HCT116 (cell line): ENCODE measurements around the gene ERVV-1. TPM values are rescaled to one million over a fixed set of nuclear protein-coding genes. Genes with fewer than 3 reads are reported as not detected.

Experiments used
- ATAC-seq: fragments of 200-7000 bp; cut with Tn5 transposase; 2 replicates; pipeline ENCODE4 v1.9.1; 2020; ENCODE audit warnings: mild to moderate bottlenecking, moderate library complexity
- BruUV-seq: library from RNA; stranded (reverse); fragments of 400-500 nt; replicated peaks from 2 replicates; lab custom pipeline; 2021; lab: Mats Ljungman, UMichigan
- CTCF ChIA-PET: fragments of 300-600 bp; sonication (Branson Sonifier 250); formaldehyde crosslinking; loops from one replicate; lab custom pipeline; 2021; ENCODE audit warnings: antibody characterized with exemption; lab: Charles Lee
- POLR2A ChIA-PET: fragments of 300-600, 350-600 bp; sonication (Branson Sonifier 250); formaldehyde crosslinking; loops from one replicate; lab custom pipeline; 2021; ENCODE audit warnings: antibody characterized with exemption; lab: Charles Lee
- RAD21 ChIA-PET, 2 experiments: fragments of 300-600 bp; sonication (Branson Sonifier 250); formaldehyde crosslinking; loops; one replicate each; lab custom pipeline; 2023; ENCODE audit warnings: low total read pairs in 2 of 2; ENCODE audit not compliant: uncharacterized antibody in 2 of 2, unreplicated experiment in 2 of 2, low non-redundant PET in 1 of 2; lab: Charles Lee
- DNase-seq: peaks from one replicate; pipeline ENCODE4 v3.0.0-alpha.2; 2010; ENCODE audit warnings: low read depth, low spot score
- H2AFZ ChIP-seq: fragments of 200-600 bp; shearing (Covaris generic), sonication (generic); 2 replicates; pipeline ENCODE4 v1.6.1; 2017; ENCODE audit warnings: low read depth, mixed run types, mixed read lengths, antibody characterized with exemption, low read length; ENCODE audit not compliant: poor library complexity, severe bottlenecking
- H3K27ac ChIP-seq: 2 replicates; pipeline ENCODE4 v1.5.1; 2012; ENCODE audit warnings: low read depth, low read length
- H3K27me3 ChIP-seq: fragments of 200-600 bp; sonication (generic); 2 replicates; pipeline ENCODE4 v1.6.1; 2016; ENCODE audit warnings: mixed run types, low read length, mixed read lengths; ENCODE audit not compliant: insufficient read depth
- H3K36me3 ChIP-seq, 2 experiments: fragments of 200-500 bp in 1 of 2; fragments of 200-600 bp in 1 of 2; sonication (Bioruptor generic) in 1 of 2; sonication (generic) in 1 of 2; 2 replicates each; pipeline versions ENCODE4 v1.5.1 to v1.6.1; 2014 to 2016; ENCODE audit warnings: low read length in 2 of 2, inconsistent platforms in 1 of 2, mixed read lengths in 1 of 2, mixed run types in 1 of 2; ENCODE audit not compliant: insufficient read depth in 2 of 2, control insufficient read depth in 1 of 2
- H3K4me1 ChIP-seq, 2 experiments: fragments of 200-600 bp in 1 of 2; sonication (generic) in 1 of 2; 2 replicates each; pipeline versions ENCODE4 v1.5.1 to v1.6.1; 2012 to 2017; ENCODE audit warnings: low read length in 2 of 2, inconsistent platforms in 1 of 2, mild to moderate bottlenecking in 1 of 2, mixed read lengths in 1 of 2, mixed run types in 1 of 2, moderate library complexity in 1 of 2; ENCODE audit not compliant: insufficient read depth in 2 of 2, control insufficient read depth in 1 of 2
- H3K4me2 ChIP-seq: fragments of 200-600 bp; sonication (generic); 2 replicates; pipeline ENCODE4 v1.6.1; 2017; ENCODE audit warnings: mixed run types, low read length, mixed read lengths
- H3K4me3 ChIP-seq, 2 experiments: fragments of 200-600 bp in 1 of 2; sonication (generic) in 1 of 2; replicated peaks in 1 of 2; 2 replicates each; pipeline ENCODE4 v1.5.1; 2011 to 2016; ENCODE audit warnings: low read length in 2 of 2, control low read depth in 1 of 2, low read depth in 1 of 2, mild to moderate bottlenecking in 1 of 2, mixed read lengths in 1 of 2, mixed run types in 1 of 2
- H3K79me2 ChIP-seq: fragments of 200-600 bp; sonication (generic); 2 replicates; pipeline ENCODE4 v1.6.1; 2017; ENCODE audit warnings: mild to moderate bottlenecking, mixed run types, low read length, moderate library complexity, mixed read lengths; ENCODE audit not compliant: insufficient read depth
- H3K9ac ChIP-seq: fragments of 200-600 bp; sonication (generic); 2 replicates; pipeline ENCODE4 v1.6.1; 2016; ENCODE audit warnings: low read length, mixed read lengths
- H3K9me2 ChIP-seq: fragments of 200-600 bp; sonication (generic), shearing (Covaris generic); 2 replicates; pipeline ENCODE4 v1.6.1; 2017; ENCODE audit warnings: mixed run types, mild to moderate bottlenecking, moderate library complexity; ENCODE audit not compliant: insufficient read depth
- H3K9me3 ChIP-seq, 2 experiments: fragments of 200-500 bp in 1 of 2; fragments of 200-600 bp in 1 of 2; sonication (Bioruptor generic) in 1 of 2; sonication (generic) in 1 of 2; 2 replicates each; pipeline ENCODE4 v1.6.1; 2014 to 2017; ENCODE audit warnings: low read length in 2 of 2, mixed read lengths in 2 of 2, inconsistent platforms in 1 of 2, low read depth in 1 of 2, mild to moderate bottlenecking in 1 of 2, mixed run types in 1 of 2, moderate library complexity in 1 of 2; ENCODE audit not compliant: control insufficient read depth in 1 of 2, insufficient read depth in 1 of 2
- H4K20me1 ChIP-seq: fragments of 200-600 bp; sonication (generic), shearing (Covaris generic); 2 replicates; pipeline ENCODE4 v1.6.1; 2017; ENCODE audit warnings: mixed run types, mild to moderate bottlenecking, moderate library complexity; ENCODE audit not compliant: insufficient read depth
- ELF1 ChIP-seq: IDR thresholded peaks from 2 replicates; pipeline ENCODE4 v1.6.1; 2012; ENCODE audit warnings: low read depth, borderline replicate concordance
- EZH2 ChIP-seq: fragments of 200-600 bp; sonication (generic); IDR thresholded peaks from 2 replicates; pipeline ENCODE4 v1.6.1; 2017; ENCODE audit warnings: antibody characterized with exemption, mixed run types
- EZH2phosphoT487 ChIP-seq: fragments of 200-600 bp; IDR thresholded peaks from 2 replicates; pipeline ENCODE4 v1.6.1; 2018; ENCODE audit warnings: antibody characterized with exemption, borderline replicate concordance
- FOSL1 ChIP-seq: IDR thresholded peaks from 2 replicates; pipeline ENCODE4 v1.6.1; 2012; ENCODE audit warnings: low read depth
- JUND ChIP-seq: IDR thresholded peaks from 2 replicates; pipeline ENCODE4 v1.6.1; 2012
- POLR2A ChIP-seq: IDR thresholded peaks from 2 replicates; pipeline ENCODE4 v1.7.0; 2011; ENCODE audit warnings: borderline replicate concordance; ENCODE audit not compliant: insufficient read depth, insufficient read length; ENCODE audit errors: extremely low read depth
- POLR2AphosphoS5 ChIP-seq: IDR thresholded peaks from 2 replicates; pipeline ENCODE4 v1.6.1; 2011; ENCODE audit warnings: mild to moderate bottlenecking, low read depth, low read length, moderate library complexity
- SP1 ChIP-seq: IDR thresholded peaks from 2 replicates; pipeline ENCODE4 v1.6.1; 2012; ENCODE audit warnings: low read depth
- SRF ChIP-seq: IDR thresholded peaks from 2 replicates; pipeline ENCODE4 v1.6.1; 2012; ENCODE audit warnings: low read depth
- YY1 ChIP-seq: IDR thresholded peaks from 2 replicates; pipeline ENCODE4 v1.6.1; 2011; ENCODE audit warnings: low read length, low read depth, moderate library complexity, mild to moderate bottlenecking; ENCODE audit not compliant: insufficient replicate concordance; ENCODE audit errors: extremely low read depth
- ZBTB33 ChIP-seq: IDR thresholded peaks from 2 replicates; pipeline ENCODE4 v1.6.1; 2011; ENCODE audit warnings: mild to moderate bottlenecking, low read length, moderate library complexity; ENCODE audit not compliant: insufficient replicate concordance; ENCODE audit errors: extremely low read depth
- ZFX ChIP-seq: fragments of 450-650 bp; IDR thresholded peaks from 2 replicates; pipeline ENCODE4 v1.6.1; 2017
- intact Hi-C: fragments of 100-400 bp; cut with micrococcal nuclease; formaldehyde crosslinking; loops from 2 replicates; pipeline ENCODE4 v1.10.0; 2022
- total RNA-seq: library from RNA; stranded (reverse); gene quantifications from one replicate; pipeline ENCODE4 v1.2.1, GENCODE V29; 2021; ENCODE audit not compliant: unreplicated experiment
- TF ChIP-seq, protein P1 (sequence below): IDR thresholded peaks from 2 replicates; pipeline ENCODE4 v1.6.1; 2012

ERVV-1 gene
- total RNA-seq, 1 experiment from 2014 or later = not detected

DNA sequence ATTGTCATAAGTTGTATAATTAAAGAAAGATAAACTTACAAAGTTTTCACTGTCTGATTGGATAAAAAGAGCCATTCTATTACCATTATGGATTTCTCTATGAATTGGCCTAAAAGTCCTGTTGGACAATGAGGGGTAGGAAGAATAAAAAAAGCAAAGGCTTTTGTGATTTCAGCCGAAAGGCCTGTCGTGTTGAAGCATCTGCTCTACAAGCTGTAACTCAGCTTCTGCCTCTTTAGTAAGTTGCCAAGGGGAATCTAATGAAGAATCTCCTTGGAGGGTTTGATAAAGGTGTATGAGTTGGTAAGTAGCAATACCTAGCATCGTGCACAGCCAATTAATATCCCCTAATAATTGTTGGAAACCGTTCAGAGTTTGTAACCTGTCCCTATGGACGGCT is 25.2 kb upstream of the ERVV-1 start:
- Histone ChIP-seq H3K9me3 (peaks cover 16 to 33% of the 10 kb centered on the region in 2 experiments; a peak in 2 of 4 replicates), H3K9ac (no peak overlapping the region), H3K9me2 (no peaks in the 10 kb centered on the region), H3K36me3 (no peaks in the 10 kb centered on the region)
- RAD21 ChIA-PET = no interaction called here
- TF ChIP-seq, protein P1, sequence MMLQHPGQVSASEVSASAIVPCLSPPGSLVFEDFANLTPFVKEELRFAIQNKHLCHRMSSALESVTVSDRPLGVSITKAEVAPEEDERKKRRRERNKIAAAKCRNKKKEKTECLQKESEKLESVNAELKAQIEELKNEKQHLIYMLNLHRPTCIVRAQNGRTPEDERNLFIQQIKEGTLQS = no peak
- TF ChIP-seq SP1 (no peak), EZH2phosphoT487 (no peak), ZBTB33 (no peak), POLR2A (no peak), FOSL1 (no peak), EZH2 (no peak), SRF (no peak), ELF1 (no peak), JUND (no peak), POLR2AphosphoS5 (no peak), ZFX (no peak), YY1 (no peak)
- TF ChIP-seq, all 23 proteins: peak for 0
- no peak for ATAC-seq
- Histone ChIP-seq H2AFZ (no peak overlapping the region), H4K20me1 (no peaks in the 10 kb centered on the region), H3K4me1 (peaks cover 0 to 17% of the 10 kb centered on the region in 2 experiments; a peak in 2 of 4 replicates), H3K27me3 (no peaks in the 10 kb centered on the region), H3K4me2 (no peak overlapping the region), H3K4me3 (no peak overlapping the region), H3K27ac (no peak overlapping the region), H3K79me2 (no peaks in the 10 kb centered on the region)
- no TSS peak for BruUV-seq
- no peak for DNase-seq
- ChIA-PET CTCF (no interaction called here), POLR2A (no interaction called here)
- intact Hi-C loops = no loop called here
